22Rv1 (cell line): ENCODE results near the gene STEAP2.

Source experiments
- H3K27ac ChIP-seq: fragments of 450-650 bp; 2 replicates; pipeline ENCODE4 v1.5.1; 2017
- CTCF ChIP-seq: fragments of 450-650 bp; IDR thresholded peaks from 2 replicates; pipeline ENCODE4 v1.5.1; 2017; ENCODE audit warnings: mild to moderate bottlenecking
- ZFX ChIP-seq: fragments of 450-650 bp; IDR thresholded peaks from 2 replicates; pipeline ENCODE4 v1.6.1; 2017; ENCODE audit warnings: antibody characterized with exemption, borderline replicate concordance

Gene STEAP2

GRCh38 chr7:90233569-90233968 is 22.0 kb downstream of the STEAP2 start:
- no peak for TF ChIP-seq CTCF
- no peak for TF ChIP-seq ZFX
- peak overlapping the region; percentile 89 for H3K27ac ChIP-seq

DNA sequence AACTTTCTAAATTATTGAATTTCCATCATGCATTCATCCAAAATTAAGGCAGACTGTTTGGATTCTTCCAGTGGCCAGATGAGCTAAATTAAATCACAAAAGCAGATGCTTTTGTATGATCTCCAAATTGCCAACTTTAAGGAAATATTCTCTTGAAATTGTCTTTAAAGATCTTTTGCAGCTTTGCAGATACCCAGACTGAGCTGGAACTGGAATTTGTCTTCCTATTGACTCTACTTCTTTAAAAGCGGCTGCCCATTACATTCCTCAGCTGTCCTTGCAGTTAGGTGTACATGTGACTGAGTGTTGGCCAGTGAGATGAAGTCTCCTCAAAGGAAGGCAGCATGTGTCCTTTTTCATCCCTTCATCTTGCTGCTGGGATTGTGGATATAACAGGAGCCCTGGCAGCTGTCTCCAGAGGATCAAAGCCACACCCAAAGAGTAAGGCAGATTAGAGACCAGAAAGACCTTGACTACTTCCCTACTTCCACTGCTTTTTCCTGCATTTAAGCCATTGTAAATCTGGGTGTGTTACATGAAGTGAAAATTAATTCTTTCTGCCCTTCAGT is 25.3 kb downstream of the STEAP2 start:
- TF ChIP-seq ZFX, result no peak
- TF ChIP-seq CTCF, result no peak
- peak overlapping the region; percentile 89 for H3K27ac ChIP-seq

GRCh38 chr7:90238022-90238421 is 26.5 kb downstream of the STEAP2 start:
- H3K27ac ChIP-seq, result peak overlapping the region; percentile 89
- TF ChIP-seq ZFX (no peak), CTCF (no peak)

GRCh38 chr7:90238583-90238982 is 27.0 kb downstream of the STEAP2 start:
- H3K27ac ChIP-seq, result peak overlapping the region; percentile 89
- TF ChIP-seq CTCF (no peak), ZFX (no peak)

DNA sequence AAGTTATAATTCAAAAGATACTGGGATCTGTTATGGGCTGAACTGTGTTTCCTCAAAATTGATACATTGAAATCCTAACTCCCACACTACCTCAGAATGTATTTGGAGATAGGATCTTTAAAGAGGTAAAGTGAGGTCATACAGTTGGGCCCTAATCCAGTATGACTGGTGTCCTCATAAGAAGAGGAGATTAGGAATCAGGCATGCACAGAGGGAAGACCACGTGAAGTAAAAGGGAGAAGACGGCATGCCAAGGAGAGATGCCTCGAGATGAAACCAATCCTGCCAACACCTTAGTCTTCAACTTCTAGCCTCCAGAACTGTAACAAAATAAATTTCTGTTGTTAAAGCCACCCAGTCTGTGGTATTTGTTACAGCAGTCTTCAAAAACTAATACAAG is 27.5 kb downstream of the STEAP2 start:
- TF ChIP-seq ZFX, result no peak
- no peak for TF ChIP-seq CTCF
- H3K27ac ChIP-seq, result peak overlapping the region; percentile 89

- TF ChIP-seq ZFX, result no peak
- no peak for TF ChIP-seq CTCF
Measured at GRCh38 chr7:90239625-90240228, 28.2 kb downstream of the STEAP2 start.

GRCh38 chr7:90242369-90243168 is 31.0 kb downstream of the STEAP2 start:
- TF ChIP-seq ZFX, result no peak
- TF ChIP-seq CTCF, result no peak
- peak overlapping the region; percentile 89 for H3K27ac ChIP-seq

More at GRCh38 chr7:90239625-90240228, 28.2 kb downstream of the STEAP2 start:
- H3K27ac ChIP-seq, result peak overlapping the region; percentile 89
